HEK293 (cell line): Measurements from ENCODE around the gene ZNF514.
"Not testable (repeated sequence)": the region's sequence is repeated elsewhere in the genome, so short reads cannot be mapped to it uniquely, and the experiment has no call there.

Experiments
- CTCF ChIA-PET: fragments of 350-600 bp; formaldehyde crosslinking; extraction: SDS; loops from one replicate; lab custom pipeline; 2021; ENCODE audit warnings: antibody characterized with exemption; lab: Yijun Ruan, JAX
- POLR2A ChIA-PET: fragments of 300-600 bp; formaldehyde crosslinking; extraction: SDS; loops from one replicate; lab custom pipeline; 2020; ENCODE audit warnings: antibody characterized with exemption, inconsistent platforms; lab: Yijun Ruan, JAX
- H3K27ac ChIP-seq: fragments of 200-500 bp; sonication (Bioruptor generic); 2 replicates; pipeline ENCODE4 v1.5.1; 2014; ENCODE audit warnings: low read depth, low read length, control low read depth, inconsistent platforms; ENCODE audit errors: extremely low read depth
- H3K36me3 ChIP-seq, 2 experiments: fragments of 200-500 bp in 1 of 2; sonication (Bioruptor generic) in 1 of 2; 1 replicate in 1 of 2; 2 replicates in 1 of 2; pipeline ENCODE4 v1.5.1; 2014 to 2017; ENCODE audit warnings: inconsistent platforms in 2 of 2, low read length in 2 of 2; ENCODE audit not compliant: control insufficient read depth in 2 of 2, insufficient read depth in 1 of 2
- H3K4me1 ChIP-seq: fragments of 200-500 bp; sonication (Bioruptor generic); 2 replicates; pipeline ENCODE4 v1.5.1; 2014; ENCODE audit warnings: mild to moderate bottlenecking, low read length, inconsistent platforms; ENCODE audit not compliant: control insufficient read depth, insufficient read depth
- H3K4me3 ChIP-seq: 2 replicates; pipeline ENCODE4 v1.5.1; 2011; ENCODE audit warnings: low read depth, mild to moderate bottlenecking, control low read depth, low read length, moderate library complexity
- H3K9me3 ChIP-seq: fragments of 200-500 bp; sonication (Bioruptor generic); 2 replicates; pipeline ENCODE4 v1.5.1; 2014; ENCODE audit warnings: low read depth, low read length, inconsistent platforms; ENCODE audit not compliant: control insufficient read depth, insufficient read depth
- GLIS2 ChIP-seq: fragments of 450-650 bp; formaldehyde crosslinking; IDR thresholded peaks from 2 replicates; pipeline ENCODE4 v1.5.1; 2016; ENCODE audit warnings: missing biosample characterization, missing genetic modification characterization
- HIC1 ChIP-seq: fragments of 450-650 bp; formaldehyde crosslinking; IDR thresholded peaks from 2 replicates; pipeline ENCODE4 v1.5.1; 2016; ENCODE audit warnings: missing biosample characterization, missing genetic modification characterization
- KLF8 ChIP-seq: fragments of 450-650 bp; formaldehyde crosslinking; IDR thresholded peaks from 2 replicates; pipeline ENCODE4 v1.5.1; 2016; ENCODE audit warnings: missing biosample characterization, missing genetic modification characterization
- PRDM6 ChIP-seq: fragments of 450-650 bp; formaldehyde crosslinking; IDR thresholded peaks from 2 replicates; pipeline ENCODE4 v1.5.1; 2017; ENCODE audit warnings: missing biosample characterization, missing genetic modification characterization
- ZBTB6 ChIP-seq: fragments of 450-650 bp; formaldehyde crosslinking; IDR thresholded peaks from 2 replicates; pipeline ENCODE4 v1.5.1; 2017; ENCODE audit warnings: missing biosample characterization, missing genetic modification characterization
- ZNF112 ChIP-seq: fragments of 450-650 bp; formaldehyde crosslinking; IDR thresholded peaks from 2 replicates; pipeline ENCODE4 v1.5.0; 2017; ENCODE audit warnings: missing biosample characterization, missing genetic modification characterization
- ZNF114 ChIP-seq: fragments of 450-650 bp; formaldehyde crosslinking; IDR thresholded peaks from 2 replicates; pipeline ENCODE4 v1.5.0; 2017; ENCODE audit warnings: missing biosample characterization, missing genetic modification characterization
- ZNF146 ChIP-seq: fragments of 450-650 bp; formaldehyde crosslinking; IDR thresholded peaks from 2 replicates; pipeline ENCODE4 v1.5.1; 2016; ENCODE audit warnings: missing biosample characterization, missing genetic modification characterization
- ZNF311 ChIP-seq: fragments of 450-650 bp; formaldehyde crosslinking; IDR thresholded peaks from 2 replicates; pipeline ENCODE4 v1.5.1; 2017; ENCODE audit warnings: missing biosample characterization, missing genetic modification characterization, borderline replicate concordance
- ZNF354C ChIP-seq: fragments of 450-650 bp; formaldehyde crosslinking; IDR thresholded peaks from 2 replicates; pipeline ENCODE4 v1.5.1; 2016; ENCODE audit warnings: missing biosample characterization, missing genetic modification characterization, low read depth, borderline replicate concordance
- ZNF394 ChIP-seq: fragments of 450-650 bp; formaldehyde crosslinking; IDR thresholded peaks from 2 replicates; pipeline ENCODE4 v1.5.1; 2016; ENCODE audit warnings: missing biosample characterization, missing genetic modification characterization, mild to moderate bottlenecking, moderate library complexity, borderline replicate concordance
- ZNF629 ChIP-seq: fragments of 450-650 bp; formaldehyde crosslinking; IDR thresholded peaks from 2 replicates; pipeline ENCODE4 v1.5.1; 2017; ENCODE audit warnings: missing biosample characterization, missing genetic modification characterization
- ZNF645 ChIP-seq: fragments of 450-650 bp; formaldehyde crosslinking; IDR thresholded peaks from 2 replicates; pipeline ENCODE4; 2016; ENCODE audit warnings: missing biosample characterization, missing genetic modification characterization
- ZNF670 ChIP-seq: fragments of 450-650 bp; formaldehyde crosslinking; IDR thresholded peaks from 2 replicates; pipeline ENCODE4 v1.5.1; 2016; ENCODE audit warnings: missing biosample characterization, missing genetic modification characterization, low read depth
- ZNF692 ChIP-seq: fragments of 450-650 bp; formaldehyde crosslinking; IDR thresholded peaks from 2 replicates; pipeline ENCODE4 v1.5.1; 2016; ENCODE audit warnings: missing biosample characterization, missing genetic modification characterization

Gene ZNF514

GRCh38 chr2:95099910-95100309 lies 59.7 kb downstream of the ZNF514 start:
- peaks cover 40 to 57% of the 10 kb centered on the region in 2 experiments for H3K36me3 ChIP-seq
- no peak for TF ChIP-seq ZNF645 (tag by site-specific recombination)
- TF ChIP-seq KLF8 (tag by site-specific recombination): no peak
- TF ChIP-seq ZBTB6 (tag by site-specific recombination): no peak
- no peak for TF ChIP-seq ZNF394 (tag by site-specific recombination)
- TF ChIP-seq ZNF112 (tag by site-specific recombination): no peak
- TF ChIP-seq ZNF692: no peak
- TF ChIP-seq PRDM6: no peak
- no peak for TF ChIP-seq ZNF670 (tag by site-specific recombination)
- no peak for TF ChIP-seq ZNF354C
- no peak for TF ChIP-seq ZNF311 (tag by site-specific recombination)
- no peak for TF ChIP-seq GLIS2 (tag by site-specific recombination)
- TF ChIP-seq ZNF114 (tag by site-specific recombination): no peak
- no peak for TF ChIP-seq ZNF629
- TF ChIP-seq HIC1 (tag by site-specific recombination): no peak
- TF ChIP-seq, all 188 proteins: peak for 0
- no peaks in the 10 kb centered on the region for H3K4me1 ChIP-seq
- H3K9me3 ChIP-seq: no peaks in the 10 kb centered on the region
- POLR2A ChIA-PET: no interaction called here
- no peak overlapping the region for H3K27ac ChIP-seq
- H3K4me3 ChIP-seq: no peak overlapping the region
- CTCF ChIA-PET: no interaction called here

GRCh38 chr2:95098273-95098672 lies 61.4 kb downstream of the ZNF514 start:
- H3K4me3 ChIP-seq, H3K9me3 ChIP-seq, POLR2A ChIA-PET, H3K4me1 ChIP-seq, H3K27ac ChIP-seq, CTCF ChIA-PET: not testable (repeated sequence)
- H3K36me3 ChIP-seq: peaks cover 37 to 45% of the 10 kb centered on the region in 2 experiments
- TF ChIP-seq ZNF146 (tag by site-specific recombination): peak; percentile 62
